Measurements from ENCODE around the gene LUC7L.
"Not testable (repeated sequence)": the region's sequence is repeated elsewhere in the genome, so short reads cannot be mapped to it uniquely, and the experiment has no call there.

Gene LUC7L

DNA sequence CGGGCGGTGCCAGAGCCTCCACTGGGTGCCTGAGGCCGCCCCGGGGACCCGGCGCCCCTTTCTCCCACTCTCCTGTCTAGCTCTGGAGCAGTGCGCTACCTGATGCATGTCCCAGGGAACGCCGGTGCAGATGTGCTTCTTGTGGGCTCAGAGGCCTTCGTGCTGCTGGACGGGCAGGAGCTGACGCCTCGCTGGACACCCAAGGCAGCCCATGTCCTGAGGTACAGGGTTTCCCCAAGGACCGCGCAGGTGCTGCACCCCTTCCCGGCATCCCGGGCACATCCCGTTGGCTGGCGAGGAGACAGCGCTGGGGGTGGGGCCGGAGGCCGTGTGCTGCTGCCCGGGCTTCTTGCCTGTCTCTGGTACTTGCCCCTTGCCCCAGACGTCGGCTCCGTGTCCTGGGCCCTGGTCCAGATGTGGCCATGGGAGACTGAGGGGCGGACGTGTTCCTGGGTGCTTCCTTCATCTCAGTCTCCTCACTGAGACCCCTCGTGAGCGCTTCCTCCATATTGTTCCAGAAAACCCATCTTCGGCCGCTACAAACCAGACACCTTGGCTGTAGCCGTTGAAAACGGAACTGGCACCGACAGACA is 34.0 kb upstream of the LUC7L start:
- DNase-seq: no peak

DNA sequence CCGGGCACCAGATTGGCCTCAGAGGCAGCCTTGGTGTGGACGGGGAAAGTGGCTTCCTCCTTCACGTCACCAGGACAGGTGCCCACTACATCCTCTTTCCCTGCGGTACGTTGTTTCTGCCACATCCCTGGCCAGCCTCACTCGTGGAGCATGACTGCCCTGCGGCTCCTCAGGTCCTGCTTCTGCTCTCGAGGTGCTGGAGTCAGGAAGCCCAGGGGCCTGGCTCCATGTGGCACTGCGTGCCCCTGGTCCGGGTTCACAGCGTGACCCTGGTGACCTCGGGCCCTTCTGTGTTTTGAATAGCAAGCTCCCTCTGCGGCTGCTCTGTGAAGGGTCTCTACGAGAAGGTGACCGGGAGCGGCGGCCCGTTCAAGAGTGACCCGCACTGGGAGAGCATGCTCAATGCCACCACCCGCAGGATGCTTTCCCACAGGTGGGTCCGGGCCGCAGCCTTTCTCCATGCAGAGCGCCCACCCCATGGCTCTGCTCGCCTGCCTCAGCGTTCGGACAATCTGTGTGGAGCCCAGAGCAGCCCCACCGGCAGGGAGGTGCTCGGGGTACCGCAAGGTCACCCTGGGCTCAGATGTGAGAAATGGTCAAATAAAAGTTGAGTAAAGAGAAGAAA is 33.0 kb upstream of the LUC7L start:
- DNase-seq: no peak

DNA sequence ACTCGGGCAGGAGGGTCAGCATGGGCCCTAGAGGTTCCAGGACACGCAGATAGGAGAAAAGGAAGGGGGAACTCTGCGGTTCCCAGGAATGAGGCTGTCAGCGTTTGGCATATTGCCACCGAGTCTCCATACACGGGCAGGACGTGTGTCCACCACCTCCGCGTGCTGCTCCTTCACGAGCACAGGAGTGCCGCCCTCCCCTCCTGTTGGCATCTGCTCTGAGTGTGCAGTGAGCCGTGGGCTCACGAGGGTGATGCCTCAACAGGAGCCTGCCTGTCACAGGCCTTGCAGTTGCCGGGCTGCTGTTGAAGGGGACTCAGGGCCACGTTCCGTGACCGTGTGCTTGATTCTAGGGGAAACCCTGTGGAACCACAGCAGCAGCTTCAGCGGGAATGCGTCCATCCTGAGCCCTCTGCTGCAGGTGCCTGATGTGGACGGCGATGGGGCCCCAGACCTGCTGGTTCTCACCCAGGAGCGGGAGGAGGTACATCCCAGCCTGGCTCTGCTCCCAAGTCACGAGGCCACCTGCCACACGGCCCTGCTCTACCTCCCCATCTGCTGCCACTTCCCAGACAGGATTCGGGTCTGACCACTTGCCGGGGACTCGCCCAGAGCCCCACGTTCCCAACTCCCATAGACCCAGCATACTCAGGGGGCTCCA is 31.9 kb upstream of the LUC7L start:
- no peak for DNase-seq

DNA sequence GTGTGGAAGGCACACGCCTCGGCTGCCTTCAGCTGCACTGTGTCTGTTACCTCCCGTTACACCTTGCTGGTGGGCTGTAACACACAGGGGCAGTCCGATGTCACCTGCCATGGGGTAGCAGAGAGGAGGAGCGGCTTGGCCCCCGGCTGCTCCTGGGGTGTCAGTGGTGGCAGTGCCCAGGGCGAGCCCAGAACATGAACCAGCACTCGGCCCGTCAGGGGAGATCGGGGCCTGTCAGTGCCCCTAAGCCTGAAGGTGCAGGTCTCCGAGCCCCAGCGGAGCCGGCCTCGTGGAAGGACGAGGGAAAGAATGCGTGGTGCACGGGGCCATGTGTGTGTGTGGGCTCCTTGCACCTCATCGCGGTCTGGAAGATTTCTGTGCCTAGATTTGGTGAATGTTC is 31.1 kb upstream of the LUC7L start:
- no peak for DNase-seq

DNA sequence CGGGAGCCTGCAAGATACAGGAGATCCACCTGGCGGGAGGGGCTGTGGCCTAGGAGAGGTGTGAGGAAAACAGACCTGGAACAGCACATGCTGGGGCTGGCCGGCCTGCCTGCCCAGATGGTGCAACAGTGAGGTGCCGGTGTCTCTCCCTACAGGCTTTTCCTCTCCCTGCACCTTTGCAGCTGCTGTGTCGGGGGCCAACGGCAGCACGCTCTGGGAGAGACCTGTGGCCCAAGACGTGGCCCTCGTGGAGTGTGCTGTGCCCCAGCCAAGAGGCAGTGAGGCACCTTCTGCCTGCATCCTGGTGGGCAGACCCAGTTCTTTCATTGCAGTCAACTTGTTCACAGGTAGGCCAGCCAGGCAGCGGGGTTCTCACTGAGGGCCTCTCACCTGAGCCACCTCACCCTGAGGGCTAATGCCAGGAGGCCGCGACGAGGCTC is 30.6 kb upstream of the LUC7L start:
- DNase-seq: no peak

DNA sequence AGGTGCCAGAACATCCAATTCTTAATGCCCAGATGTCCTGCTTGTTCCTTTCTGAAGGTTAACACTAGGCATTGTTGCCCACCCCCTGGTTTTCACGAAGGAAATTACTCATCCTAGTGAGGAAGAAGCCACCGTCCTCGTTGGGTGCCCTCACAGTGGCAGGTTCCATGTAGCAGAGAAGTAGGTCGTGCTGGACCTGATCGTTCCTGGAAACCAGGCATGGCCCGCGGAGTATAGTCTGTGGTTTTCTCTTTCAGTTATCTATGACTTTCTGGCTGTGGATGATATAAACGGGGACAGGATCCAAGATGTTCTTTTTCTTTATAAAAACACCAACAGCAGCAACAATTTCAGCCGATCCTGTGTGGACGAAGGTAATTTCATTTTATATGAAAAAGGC is 30.0 kb upstream of the LUC7L start:
- DNase-seq: no peak

DNA sequence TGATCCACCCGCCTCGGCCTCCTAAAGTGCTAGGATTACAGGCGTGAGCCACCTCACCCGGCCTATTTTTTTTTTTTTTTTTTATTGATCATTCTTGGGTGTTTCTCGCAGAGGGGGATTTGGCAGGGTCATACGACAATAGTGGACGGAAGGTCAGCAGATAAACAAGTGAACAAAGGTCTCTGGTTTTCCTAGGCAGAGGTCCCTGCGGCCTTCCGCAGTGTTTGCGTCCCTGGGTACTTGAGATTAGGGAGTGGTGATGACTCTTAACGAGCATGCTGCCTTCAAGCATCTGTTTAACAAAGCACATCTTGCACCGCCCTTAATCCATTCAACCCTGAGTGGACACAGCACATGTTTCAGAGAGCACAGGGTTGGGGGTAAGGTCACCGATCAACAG is 28.8 kb upstream of the LUC7L start:
- DNase-seq: not testable (repeated sequence)

DNA sequence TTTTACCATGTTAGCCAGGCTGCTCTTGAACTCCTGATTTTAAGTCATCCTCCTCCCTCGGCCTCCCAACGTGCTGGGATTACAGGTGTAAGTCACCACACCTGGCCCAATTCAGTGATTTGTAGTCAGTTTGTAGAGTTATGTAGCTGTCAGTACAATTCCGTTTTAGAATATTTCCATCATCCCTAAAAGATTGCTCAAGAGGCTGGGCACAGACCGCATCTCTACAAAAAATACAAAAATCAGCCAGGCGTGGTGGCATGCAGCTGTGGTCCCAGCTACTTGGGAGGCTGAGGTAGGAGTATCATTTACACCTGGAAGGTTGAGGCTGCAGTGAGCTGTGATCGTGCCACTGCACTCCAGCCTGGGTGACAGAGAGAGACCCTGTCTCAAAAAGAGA is 25.9 kb upstream of the LUC7L start:
- no peak for DNase-seq

DNA sequence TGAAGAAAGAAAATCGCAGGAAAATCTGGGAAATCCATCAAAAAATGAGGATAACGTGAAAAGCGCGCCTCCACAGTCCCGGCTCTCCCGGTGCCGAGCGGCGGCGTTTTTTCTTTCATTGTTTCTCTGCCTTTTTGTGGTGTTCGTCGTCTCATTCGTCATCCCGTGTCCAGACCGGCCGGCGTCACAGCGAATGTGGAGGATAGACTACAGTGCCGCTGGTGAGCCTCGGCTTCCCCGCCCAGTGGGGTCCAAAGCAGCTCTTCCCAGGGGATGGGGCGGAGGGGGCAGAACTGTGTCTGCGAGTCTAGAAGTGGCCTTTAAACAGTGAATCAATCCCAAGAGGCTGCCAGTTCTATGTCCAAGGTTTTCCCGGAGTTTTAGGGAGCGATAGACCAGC is 25.2 kb upstream of the LUC7L start:
- no peak for DNase-seq

DNA sequence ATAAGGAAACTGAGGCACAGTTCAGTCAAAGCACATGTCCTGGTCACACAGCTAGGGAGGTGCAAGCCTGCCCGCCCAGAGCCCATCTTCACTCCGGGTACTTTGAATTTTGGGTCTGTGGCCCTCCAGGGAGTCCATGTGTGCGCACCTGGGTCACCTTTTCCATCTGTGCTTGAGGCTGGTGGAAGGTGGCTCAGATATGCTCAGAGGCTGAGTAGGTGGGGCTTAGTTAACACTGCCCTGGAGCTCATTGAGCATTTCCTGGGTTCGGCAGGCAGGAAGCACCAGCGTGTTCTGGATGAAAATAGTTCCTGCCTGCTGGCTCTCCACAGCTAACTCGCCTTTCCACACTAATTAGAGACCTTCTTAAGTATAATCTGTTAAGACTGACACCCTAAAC is 24.6 kb upstream of the LUC7L start:
- no peak for DNase-seq

DNA sequence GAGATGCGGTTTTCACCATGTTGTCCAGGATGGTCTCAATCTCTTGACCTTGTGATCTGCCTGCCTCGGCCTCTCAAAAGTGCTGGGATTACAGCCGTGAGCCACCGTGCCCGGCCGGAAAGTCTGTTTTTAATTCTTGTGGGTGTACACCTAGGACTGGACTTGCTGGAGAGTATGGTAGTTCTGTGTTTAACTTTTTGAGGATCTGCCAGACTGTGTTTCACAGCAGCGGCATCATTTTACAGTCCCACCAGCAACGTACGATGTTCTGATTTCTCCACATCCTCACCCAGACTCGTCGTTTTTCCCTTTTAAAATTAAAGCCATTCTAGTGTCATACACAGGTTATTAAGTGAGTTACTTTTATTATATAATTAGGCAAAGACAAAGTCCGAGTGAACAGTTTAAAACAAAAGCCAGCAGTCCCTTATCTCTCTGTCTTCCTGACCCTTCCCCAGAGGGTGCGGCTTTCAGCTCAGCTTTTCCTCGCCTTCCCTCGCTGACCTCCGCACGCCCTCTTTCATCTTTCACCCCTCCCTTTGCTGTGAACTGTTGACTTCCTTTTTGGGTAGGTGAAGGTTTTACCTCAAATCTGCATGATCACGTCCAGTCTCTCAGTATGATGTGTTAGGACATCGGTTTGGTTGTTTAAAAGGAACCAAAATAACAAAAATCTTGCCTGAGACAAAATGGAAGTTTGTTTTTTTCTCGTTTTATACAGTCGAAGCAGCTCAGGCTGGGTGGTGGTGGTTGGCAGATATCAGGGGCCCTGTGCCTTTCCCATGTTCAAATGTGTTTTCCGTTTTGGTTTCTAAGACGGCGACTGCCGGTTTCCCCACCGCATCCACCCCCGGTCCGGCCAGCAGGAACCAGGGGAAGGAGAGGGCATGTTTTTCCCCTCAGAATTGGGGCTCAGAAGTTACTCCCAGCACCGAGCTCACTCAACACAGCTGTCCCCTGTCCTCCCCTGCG is 23.4 kb upstream of the LUC7L start:
- no peak for DNase-seq

DNA sequence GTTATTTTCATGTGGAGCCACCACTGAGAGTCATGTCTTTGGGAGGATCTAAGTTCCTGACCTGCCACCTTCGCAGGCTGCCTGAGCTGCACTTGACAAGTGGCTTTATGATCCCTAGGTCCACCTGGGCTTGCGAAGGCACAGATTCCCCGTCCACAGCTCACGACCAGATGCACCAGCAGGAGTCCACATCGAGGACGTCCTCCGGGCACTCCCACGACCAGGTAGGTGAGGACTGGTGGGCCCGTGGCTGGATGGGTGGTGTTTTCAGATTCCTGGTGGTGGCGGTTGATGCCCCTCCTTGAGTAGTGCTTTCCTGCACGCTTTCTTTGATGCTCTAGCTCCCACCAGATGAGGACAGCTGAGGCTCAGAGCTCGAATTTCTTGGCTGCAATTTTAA is 20.2 kb upstream of the LUC7L start:
- DNase-seq: no peak

DNA sequence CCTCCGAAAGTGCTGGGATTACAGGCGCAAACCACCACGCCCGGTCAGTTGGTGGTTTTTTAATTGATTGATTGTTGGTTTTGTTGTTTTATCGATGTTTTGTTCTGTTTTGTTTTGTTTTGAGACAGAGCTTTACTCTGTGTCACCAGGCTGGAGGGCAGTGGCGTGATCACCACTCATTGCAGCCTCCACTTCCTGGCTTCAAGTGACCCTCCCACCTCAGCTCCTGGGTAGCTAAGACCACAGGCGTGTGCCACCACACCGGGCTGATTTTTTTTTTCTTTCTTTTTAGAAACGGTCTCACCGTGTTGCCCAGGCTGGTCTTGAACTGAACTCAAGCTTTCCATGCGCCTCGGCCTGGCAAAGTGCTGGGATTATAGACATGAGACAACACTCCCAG is 17.8 kb upstream of the LUC7L start:
- no peak for DNase-seq

DNA sequence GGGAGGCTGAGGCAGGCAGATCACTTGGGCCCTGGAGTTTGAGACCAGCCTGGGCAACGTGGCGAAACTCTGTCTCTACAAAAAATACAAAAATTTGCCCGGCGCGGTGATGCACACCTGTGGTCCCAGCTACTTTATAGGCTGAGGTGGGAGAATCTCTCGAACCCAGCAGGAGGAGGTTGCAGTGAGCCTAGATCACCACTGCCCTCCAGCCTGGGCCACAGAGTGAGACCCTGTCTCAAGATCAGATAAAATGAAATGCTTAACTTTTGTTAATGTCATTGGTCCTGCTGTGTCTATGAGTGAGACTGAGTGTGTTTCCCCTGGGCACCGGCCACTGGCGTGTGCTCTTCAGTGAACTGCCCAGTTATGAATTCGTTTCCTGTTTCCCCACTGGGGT is 15.9 kb upstream of the LUC7L start:
- no peak for DNase-seq

DNA sequence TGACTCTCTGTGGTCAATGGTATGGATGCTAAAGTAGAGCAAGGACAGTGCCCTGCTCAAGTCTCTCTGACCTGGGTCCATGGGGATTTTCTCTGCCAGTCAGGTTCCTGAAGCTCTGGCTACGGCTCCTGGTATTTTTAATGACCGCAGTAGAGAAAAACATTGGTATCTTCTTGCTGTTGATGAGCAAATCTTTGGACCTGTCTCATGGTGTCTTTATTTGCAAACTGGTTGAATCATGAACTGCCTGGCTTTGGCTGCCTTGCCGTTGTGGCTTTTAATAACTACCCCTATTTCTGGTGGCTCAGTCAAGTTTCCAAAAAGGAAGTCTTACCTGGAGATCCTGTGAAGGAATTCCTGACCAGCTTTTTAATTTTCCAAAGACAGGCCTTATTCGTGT is 14.1 kb upstream of the LUC7L start:
- no peak for DNase-seq

DNA sequence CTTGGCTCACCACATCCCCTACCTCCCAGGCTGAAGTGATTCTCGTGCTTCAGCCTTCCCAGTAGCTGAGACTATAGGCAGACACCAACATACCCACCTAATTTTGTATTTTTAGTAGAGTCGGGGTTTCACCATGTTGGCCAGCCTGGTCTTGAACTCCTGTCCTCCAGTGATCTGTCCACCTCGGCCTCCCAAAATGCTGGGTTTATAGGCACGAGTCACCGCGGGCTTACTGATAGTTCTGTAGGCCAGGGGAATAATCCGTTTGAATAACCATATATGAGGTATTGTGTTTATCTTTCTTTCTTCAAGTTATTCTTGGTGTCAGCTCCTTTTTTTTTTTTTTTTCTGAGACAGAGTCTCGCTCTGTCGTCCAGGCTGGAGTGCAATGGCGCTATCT is 13.0 kb upstream of the LUC7L start:
- DNase-seq: no peak

DNA sequence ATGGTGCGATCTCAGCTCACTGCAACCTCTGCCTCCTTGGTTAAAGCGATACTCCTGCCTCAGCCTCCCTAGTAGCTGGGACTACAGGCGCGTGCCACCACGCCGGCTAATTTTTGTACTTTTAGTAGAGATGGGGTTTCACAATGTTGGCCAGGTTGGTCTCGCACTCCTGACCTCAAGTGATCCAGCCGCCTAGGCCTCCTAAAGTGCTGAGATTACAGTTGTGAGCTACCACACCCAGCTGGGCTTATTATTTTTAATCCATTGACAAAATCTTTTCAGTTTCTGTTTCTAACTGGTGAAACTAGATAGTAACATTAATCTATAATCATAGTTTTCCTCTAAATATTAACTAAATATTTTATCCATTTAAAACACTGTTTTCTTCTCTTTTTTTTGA is 11.3 kb upstream of the LUC7L start:
- no peak for DNase-seq

DNA sequence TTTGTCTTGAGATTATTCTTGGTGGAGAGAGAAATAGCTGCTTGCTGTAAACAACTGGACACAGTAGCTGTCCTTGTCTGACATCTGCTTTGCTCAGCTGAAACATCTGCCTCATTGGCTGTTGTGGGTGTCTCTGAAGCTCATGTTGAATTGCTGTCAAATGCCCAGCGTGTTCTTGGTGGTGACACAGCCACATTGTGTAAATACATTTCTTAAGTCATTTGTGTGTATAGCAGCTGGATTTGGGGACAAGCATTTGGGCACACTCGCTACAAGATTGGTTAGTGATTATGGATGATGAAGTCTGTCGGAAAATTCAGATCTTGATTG is 10.7 kb upstream of the LUC7L start:
- DNase-seq: no peak

DNA sequence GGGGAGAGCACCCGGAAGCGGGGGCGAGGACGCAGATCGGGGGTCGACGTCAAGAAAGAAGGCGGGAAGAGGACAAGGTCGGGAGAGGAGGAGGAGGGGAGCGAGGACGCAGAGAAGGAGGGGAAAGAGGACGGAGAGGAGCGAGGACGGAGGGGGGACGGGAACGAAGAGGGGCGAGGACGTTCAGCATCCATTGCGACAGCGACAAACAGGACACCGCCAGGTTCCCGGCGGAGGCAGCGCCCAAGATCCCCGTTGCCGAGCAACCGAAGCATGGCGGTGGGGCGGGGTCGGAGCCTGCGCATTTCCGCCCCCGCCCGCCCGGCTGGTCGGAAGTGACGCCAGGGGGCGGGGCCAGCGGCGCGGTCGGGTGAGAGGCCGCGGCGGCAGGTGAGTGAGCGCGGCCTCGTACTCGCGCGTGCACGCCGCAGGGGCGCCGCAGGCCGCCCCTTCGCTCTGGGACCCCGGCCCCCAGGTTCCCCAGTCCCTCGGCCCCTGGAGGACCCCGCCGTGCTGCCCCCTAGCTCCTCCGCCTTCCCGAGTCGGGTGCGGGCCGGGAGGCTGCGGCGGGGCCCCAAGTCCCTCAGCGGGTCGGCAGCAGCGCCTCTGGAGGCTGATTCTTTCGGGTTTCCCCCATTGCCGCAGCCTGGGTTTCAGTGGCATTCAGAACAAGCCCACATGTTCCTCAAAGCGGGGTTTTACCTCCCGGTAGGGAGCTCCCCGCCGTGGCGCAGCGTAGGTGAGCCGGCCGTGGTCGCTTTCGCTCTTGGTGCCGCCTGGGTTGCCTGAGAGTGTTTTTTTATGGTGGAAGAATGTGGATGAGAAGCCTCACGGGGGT is 5.4 kb upstream of the LUC7L start, which contains the start of gene FAM234A:
TSS of gene FAM234A (plus strand) at position 354 of the 838 bp plus-strand sequence. CDS start 19,593 bp downstream, outside the sequence.
- peak; percentile 95 for DNase-seq

DNA sequence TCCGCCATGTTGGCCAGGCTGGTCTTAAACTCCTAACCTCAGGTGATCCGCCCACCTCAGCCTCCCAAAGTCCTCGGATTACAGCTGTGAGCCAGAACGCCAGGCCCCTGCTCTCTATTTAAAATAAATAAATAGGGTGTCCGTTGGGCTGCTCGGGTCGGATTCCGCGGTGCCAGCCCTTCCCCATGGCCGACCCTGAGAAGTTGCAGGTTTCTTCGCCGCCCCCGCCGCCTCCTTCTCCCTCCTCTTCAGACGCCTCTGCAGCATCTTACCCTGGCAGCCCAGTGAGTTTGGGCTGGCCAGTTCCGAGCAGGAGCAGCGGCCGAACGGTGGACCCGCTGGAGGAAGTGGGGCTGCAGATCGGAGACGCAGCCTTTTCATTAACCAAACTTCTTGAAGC is 1.7 kb upstream of the LUC7L start:
- DNase-seq: no peak

DNA sequence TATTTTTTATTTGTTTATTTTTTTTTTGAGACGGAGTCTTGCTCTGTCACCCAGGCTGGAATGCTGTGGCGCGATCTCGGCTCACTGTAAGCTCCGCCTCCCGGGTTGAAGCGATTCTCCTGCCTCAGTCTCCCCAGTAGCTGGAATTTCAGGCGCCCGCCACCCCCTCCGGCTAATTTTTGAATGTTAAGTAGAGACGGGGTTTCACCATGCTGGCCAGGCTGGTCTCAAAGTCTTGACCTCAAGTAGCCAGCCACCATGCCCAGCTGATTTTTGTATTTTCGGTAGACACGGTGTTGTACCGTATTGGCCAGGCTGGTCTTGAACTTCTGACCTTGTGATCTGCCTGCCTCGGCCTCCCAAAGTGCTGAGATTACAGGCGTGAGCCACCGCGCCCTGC is 1.1 kb upstream of the LUC7L start:
- DNase-seq: not testable (repeated sequence)

DNA sequence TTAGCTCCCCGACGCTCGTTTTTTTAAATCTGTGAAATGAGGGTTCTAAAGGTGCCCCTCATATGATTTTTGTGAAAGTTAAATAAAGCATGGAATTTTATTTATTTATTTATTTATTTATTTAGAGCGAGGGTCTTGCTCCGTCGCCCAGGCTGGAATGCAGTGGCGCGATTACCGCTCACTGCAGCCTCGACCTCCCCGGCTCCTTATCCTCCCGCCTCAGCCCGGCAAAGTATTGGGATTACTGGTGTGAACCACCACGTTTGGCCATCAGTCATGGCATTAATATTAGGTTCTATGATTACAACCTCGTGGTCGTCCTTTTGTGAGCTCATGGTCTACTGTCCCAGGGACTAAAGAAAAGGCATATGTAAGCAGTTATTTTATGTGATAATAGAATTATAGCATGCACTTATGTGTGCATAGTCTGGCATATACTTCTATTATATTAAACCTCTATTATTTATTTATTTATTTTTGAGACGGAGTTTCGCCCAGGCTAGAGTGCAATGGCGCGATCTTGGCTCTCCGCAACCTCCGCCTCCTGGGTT is 557 bp upstream of the LUC7L start:
- no peak for DNase-seq
